Measurements from ENCODE around the gene TMEM245. TPM values are rescaled to one million over a fixed set of nuclear protein-coding genes. Genes with fewer than 3 reads are reported as not detected.
"Not testable (repeated sequence)": the region's sequence is repeated elsewhere in the genome, so short reads cannot be mapped to it uniquely, and the experiment has no call there.

Gene TMEM245
- total RNA-seq, 1 donor from 2014 or later: 24.0 TPM

- Mint-ChIP-seq H3K27me3 (ENCODE audit: low read depth) (peaks cover 26% of the 10 kb centered on the region), H3K36me3 (ENCODE audit: low read depth) (no peaks in the 10 kb centered on the region), H3K4me1 (ENCODE audit: low read depth) (no peaks in the 10 kb centered on the region), H3K27ac (no peak overlapping the region), H3K9me3 (peaks cover 16% of the 10 kb centered on the region), H3K4me3 (ENCODE audit: low read depth) (no peak overlapping the region)
- intact Hi-C loops (cut with micrococcal nuclease): no loop called here
- DNase-seq (ENCODE audit: low spot score): no peak
Observed at GRCh38 chr9:109150925-109151545, 31.3 kb upstream of the TMEM245 start.

- H3K36me3 Mint-ChIP-seq (ENCODE audit: low read depth): no peaks in the 10 kb centered on the region
- no peak for DNase-seq (ENCODE audit: low spot score)
- intact Hi-C loops (cut with micrococcal nuclease): no loop called here
- H3K4me1 Mint-ChIP-seq (ENCODE audit: low read depth): no peaks in the 10 kb centered on the region
- peaks cover 14% of the 10 kb centered on the region for H3K9me3 Mint-ChIP-seq
- H3K27ac Mint-ChIP-seq: no peak overlapping the region
- no peak overlapping the region for H3K4me3 Mint-ChIP-seq (ENCODE audit: low read depth)
- H3K27me3 Mint-ChIP-seq (ENCODE audit: low read depth): peaks cover 27% of the 10 kb centered on the region
Observed at GRCh38 chr9:109149722-109150121, 30.0 kb upstream of the TMEM245 start.

GRCh38 chr9:109149089-109149488 lies 29.3 kb upstream of the TMEM245 start:
- peaks cover 2% of the 10 kb centered on the region for H3K4me1 Mint-ChIP-seq (ENCODE audit: low read depth)
- H3K9me3 Mint-ChIP-seq: peaks cover 8% of the 10 kb centered on the region
- H3K4me3 Mint-ChIP-seq (ENCODE audit: low read depth): no peak overlapping the region
- intact Hi-C loops (cut with micrococcal nuclease): no loop called here
- H3K27me3 Mint-ChIP-seq (ENCODE audit: low read depth): peaks cover 21% of the 10 kb centered on the region
- no peak overlapping the region for H3K27ac Mint-ChIP-seq
- H3K36me3 Mint-ChIP-seq (ENCODE audit: low read depth): no peaks in the 10 kb centered on the region
- no peak for DNase-seq (ENCODE audit: low spot score)

- intact Hi-C loops (cut with micrococcal nuclease): no loop called here
- no peak overlapping the region for H3K27ac Mint-ChIP-seq
- H3K4me3 Mint-ChIP-seq (ENCODE audit: low read depth): no peak overlapping the region
- no peaks in the 10 kb centered on the region for H3K9me3 Mint-ChIP-seq
- no peaks in the 10 kb centered on the region for H3K36me3 Mint-ChIP-seq (ENCODE audit: low read depth)
- no peak for DNase-seq (ENCODE audit: low spot score)
- H3K4me1 Mint-ChIP-seq (ENCODE audit: low read depth): peaks cover 4% of the 10 kb centered on the region
- peaks cover 31% of the 10 kb centered on the region for H3K27me3 Mint-ChIP-seq (ENCODE audit: low read depth)
Observed at GRCh38 chr9:109145051-109145450, 25.3 kb upstream of the TMEM245 start.

- intact Hi-C loops (cut with micrococcal nuclease): no loop called here
- DNase-seq (ENCODE audit: low spot score): peak; percentile 16
Observed at GRCh38 chr9:109143881-109144562, 24.3 kb upstream of the TMEM245 start.

GRCh38 chr9:109141375-109141774 lies 21.6 kb upstream of the TMEM245 start:
- H3K4me1 Mint-ChIP-seq (ENCODE audit: low read depth): peaks cover 4% of the 10 kb centered on the region
- no peak overlapping the region for H3K27ac Mint-ChIP-seq
- no peak for DNase-seq (ENCODE audit: low spot score)
- no peaks in the 10 kb centered on the region for H3K9me3 Mint-ChIP-seq
- H3K27me3 Mint-ChIP-seq (ENCODE audit: low read depth): peaks cover 26% of the 10 kb centered on the region
- no peaks in the 10 kb centered on the region for H3K36me3 Mint-ChIP-seq (ENCODE audit: low read depth)
- H3K4me3 Mint-ChIP-seq (ENCODE audit: low read depth): no peak overlapping the region
- intact Hi-C loops (cut with micrococcal nuclease): no loop called here

More at GRCh38 chr9:109143881-109144562, 24.3 kb upstream of the TMEM245 start:
- H3K4me3 Mint-ChIP-seq (ENCODE audit: low read depth): no peak overlapping the region
- H3K9me3 Mint-ChIP-seq: no peaks in the 10 kb centered on the region
- peaks cover 28% of the 10 kb centered on the region for H3K27me3 Mint-ChIP-seq (ENCODE audit: low read depth)
- H3K27ac Mint-ChIP-seq: no peak overlapping the region
- no peaks in the 10 kb centered on the region for H3K36me3 Mint-ChIP-seq (ENCODE audit: low read depth)
- H3K4me1 Mint-ChIP-seq (ENCODE audit: low read depth): peaks cover 4% of the 10 kb centered on the region

GRCh38 chr9:109139851-109140250 lies 20.1 kb upstream of the TMEM245 start:
- no peak overlapping the region for H3K27ac Mint-ChIP-seq

GRCh38 chr9:109138421-109138820 lies 18.7 kb upstream of the TMEM245 start:
- Mint-ChIP-seq H3K27me3 (ENCODE audit: low read depth) (peaks cover 29% of the 10 kb centered on the region), H3K27ac (no peak overlapping the region), H3K36me3 (ENCODE audit: low read depth) (no peaks in the 10 kb centered on the region), H3K4me1 (ENCODE audit: low read depth) (no peaks in the 10 kb centered on the region), H3K4me3 (ENCODE audit: low read depth) (no peak overlapping the region), H3K9me3 (no peaks in the 10 kb centered on the region)
- DNase-seq (ENCODE audit: low spot score): no peak
- intact Hi-C loops (cut with micrococcal nuclease): no loop called here

More at GRCh38 chr9:109139851-109140250, 20.1 kb upstream of the TMEM245 start:
- peaks cover 4% of the 10 kb centered on the region for H3K4me1 Mint-ChIP-seq (ENCODE audit: low read depth)
- DNase-seq (ENCODE audit: low spot score): no peak
- intact Hi-C loops (cut with micrococcal nuclease): no loop called here
- H3K4me3 Mint-ChIP-seq (ENCODE audit: low read depth): no peak overlapping the region
- H3K36me3 Mint-ChIP-seq (ENCODE audit: low read depth): no peaks in the 10 kb centered on the region
- H3K9me3 Mint-ChIP-seq: no peaks in the 10 kb centered on the region
- H3K27me3 Mint-ChIP-seq (ENCODE audit: low read depth): peaks cover 23% of the 10 kb centered on the region

GRCh38 chr9:109134167-109134578 lies 14.4 kb upstream of the TMEM245 start:
- Mint-ChIP-seq H3K4me3 (ENCODE audit: low read depth) (no peak overlapping the region), H3K4me1 (ENCODE audit: low read depth) (peaks cover 1% of the 10 kb centered on the region), H3K36me3 (ENCODE audit: low read depth) (no peaks in the 10 kb centered on the region), H3K9me3 (no peaks in the 10 kb centered on the region), H3K27ac (no peak overlapping the region), H3K27me3 (ENCODE audit: low read depth) (peaks cover 19% of the 10 kb centered on the region)
- no peak for DNase-seq (ENCODE audit: low spot score)
- intact Hi-C loops (cut with micrococcal nuclease): no loop called here

GRCh38 chr9:109133533-109133932 lies 13.8 kb upstream of the TMEM245 start:
- Mint-ChIP-seq H3K4me1 (ENCODE audit: low read depth) (peaks cover 1% of the 10 kb centered on the region), H3K27me3 (ENCODE audit: low read depth) (peaks cover 19% of the 10 kb centered on the region), H3K27ac (no peak overlapping the region), H3K9me3 (no peaks in the 10 kb centered on the region), H3K4me3 (ENCODE audit: low read depth) (no peak overlapping the region), H3K36me3 (ENCODE audit: low read depth) (no peaks in the 10 kb centered on the region)
- intact Hi-C loops (cut with micrococcal nuclease): no loop called here
- no peak for DNase-seq (ENCODE audit: low spot score)

- DNase-seq (ENCODE audit: low spot score): no peak
- Mint-ChIP-seq H3K4me1 (ENCODE audit: low read depth) (peaks cover 1% of the 10 kb centered on the region), H3K9me3 (no peaks in the 10 kb centered on the region), H3K27ac (no peak overlapping the region), H3K4me3 (ENCODE audit: low read depth) (no peak overlapping the region), H3K36me3 (ENCODE audit: low read depth) (no peaks in the 10 kb centered on the region), H3K27me3 (ENCODE audit: low read depth) (peaks cover 15% of the 10 kb centered on the region)
- intact Hi-C loops (cut with micrococcal nuclease): no loop called here
Observed at GRCh38 chr9:109132567-109133021, 12.8 kb upstream of the TMEM245 start.

- Mint-ChIP-seq H3K27ac (no peak overlapping the region), H3K36me3 (ENCODE audit: low read depth) (no peaks in the 10 kb centered on the region), H3K9me3 (no peaks in the 10 kb centered on the region), H3K4me3 (ENCODE audit: low read depth) (no peak overlapping the region), H3K27me3 (ENCODE audit: low read depth) (peaks cover 9% of the 10 kb centered on the region), H3K4me1 (ENCODE audit: low read depth) (peaks cover 1% of the 10 kb centered on the region)
- DNase-seq (ENCODE audit: low spot score): no peak
- intact Hi-C loops (cut with micrococcal nuclease): no loop called here
Observed at GRCh38 chr9:109129470-109130197, 9.9 kb upstream of the TMEM245 start.

- H3K36me3 Mint-ChIP-seq (ENCODE audit: low read depth); H3K4me1 Mint-ChIP-seq (ENCODE audit: low read depth); H3K4me3 Mint-ChIP-seq (ENCODE audit: low read depth); H3K27me3 Mint-ChIP-seq (ENCODE audit: low read depth); intact Hi-C loops (cut with micrococcal nuclease); H3K27ac Mint-ChIP-seq; H3K9me3 Mint-ChIP-seq; DNase-seq (ENCODE audit: low spot score): not testable (repeated sequence)
Observed at GRCh38 chr9:109126671-109127070, 6.9 kb upstream of the TMEM245 start.

All from activated T-helper 2 cell treated with anti-CD3 and anti-CD28 coated beads, Interferon-gamma antibody, Interleukin-2, Interleukin-4, amounts not matched to agents 10 μg/mL and 5 μg/mL and 100 μg/mL, durations not matched to agents 14 hours and 24 hours and 36 hours (primary cell).